Heart left ventricle (tissue), 16 donors: ENCODE data around the gene CYB5D1. TPM values are rescaled to one million over a fixed set of nuclear protein-coding genes. Genes with fewer than 3 reads are reported as not detected.
A peak's percentile ranks its signal among the peaks of the same experiment; 100 is the strongest.

ENCODE experiments used
- ATAC-seq, 4 donors: fragments of 200-7000 bp; cut with Tn5 transposase; one replicate each; pipeline ENCODE4 v1.9.1; 2020 to 2022; ENCODE audit warnings: moderate library complexity in 4 of 4, mild to moderate bottlenecking in 3 of 4, moderate number of reproducible peaks in 1 of 4
- DNase-seq, 5 donors: peaks; one replicate each; pipeline ENCODE4 v3.0.0-alpha.2; 2020
- H3K27ac ChIP-seq, 12 donors: fragments of 200-600 bp; sonication (generic) in 4 of 12; one replicate each; pipeline versions ENCODE4 v1.5.0 to v1.8.0; 2016 to 2022; ENCODE audit warnings: mild to moderate bottlenecking in 2 of 12
- H3K27me3 ChIP-seq, 9 donors: fragments of 200-600 bp; sonication (generic) in 2 of 9; one replicate each; pipeline versions ENCODE4 v1.5.1 to v1.8.0; 2016 to 2022; ENCODE audit warnings: mild to moderate bottlenecking in 3 of 9
- H3K36me3 ChIP-seq, 9 donors: fragments of 200-600 bp; sonication (generic) in 2 of 9; one replicate each; pipeline versions ENCODE4 v1.5.0 to v1.8.0; 2018 to 2022; ENCODE audit warnings: mild to moderate bottlenecking in 2 of 9
- H3K4me1 ChIP-seq, 12 donors: fragments of 200-600 bp; sonication (generic) in 4 of 12; one replicate each; pipeline versions ENCODE4 v1.5.0 to v1.8.0; 2016 to 2022; ENCODE audit warnings: mild to moderate bottlenecking in 3 of 12
- H3K4me3 ChIP-seq, 12 donors: fragments of 200-600 bp; sonication (generic) in 4 of 12; one replicate each; pipeline versions ENCODE4 v1.5.0 to v1.8.0; 2017 to 2022; ENCODE audit warnings: mild to moderate bottlenecking in 9 of 12, moderate library complexity in 4 of 12
- H3K9me3 ChIP-seq, 12 donors: fragments of 200-600 bp; sonication (generic) in 4 of 12; one replicate each; pipeline versions ENCODE4 v1.5.0 to v1.8.0; 2016 to 2022; ENCODE audit warnings: mild to moderate bottlenecking in 1 of 12
- CTCF ChIP-seq, 12 donors: fragments of 200-600 bp; sonication (generic) in 4 of 12; IDR thresholded peaks; one replicate each; pipeline versions ENCODE4 v1.5.0 to v1.8.0; 2018 to 2022; ENCODE audit warnings: antibody characterized with exemption in 12 of 12, mild to moderate bottlenecking in 5 of 12
- POLR2A ChIP-seq, 2 donors: fragments of 450-650 bp; IDR thresholded peaks; one replicate each; pipeline ENCODE4 v1.6.1; 2017; ENCODE audit warnings: antibody characterized with exemption in 2 of 2, mild to moderate bottlenecking in 2 of 2, moderate library complexity in 2 of 2
- WGBS, 4 donors: extraction: QIAGEN DNeasy Blood & Tissue Kit in 2 of 4; methylation state at CpG; one replicate each; pipeline versions ENCODE4 v1.1.5 to v1.1.7; 2013 to 2018; 5-methylcytosine and 5-hydroxymethylcytosine counted together
- intact Hi-C, 10 donors: fragments of 100-400 bp; cut with DNase I; formaldehyde crosslinking; loops; one replicate each; pipeline versions ENCODE4 v1.11.1 to v1.14.2; 2022
- polyA plus RNA-seq, 2 donors: library from polyadenylated mRNA; stranded (reverse); fragments of 200-250 nt; gene quantifications; one replicate each; pipeline ENCODE4 v1.2.3, GENCODE V29; 2013
- total RNA-seq, 9 donors: library from RNA; depleted of rRNA in 2 of 9; stranded (reverse); fragments of >200 nt in 2 of 9; fragmentation: NEBNext Ultra II Directional in 3 of 9; extraction: Animal tissue kit (Norgen Biotek cat#: 25700) in 3 of 9; gene quantifications; one replicate each; pipeline versions ENCODE4 v1.1.0 to v1.2.4, GENCODE V29; 2016 to 2023
- donor health status: ischemic (EF 13 %, LVEDD 7.1; RV severe dilation, severe dysfunction).
- donor health status: healthy with polysubstance abuse.
- donor health status: DM: no; HTN: yes; CAD: no.
- donor health status: DM: no; HTN: no; CAD: no.
- donor health status: ischemic (EF 25% LVEDD 6.9; RV normal size, moderate dysfunction).
- donor health status: ischemic (EF 25% LVEDD 5.7; RV mildly dilated, moderate dysfunction).
- donor health status: healthy.
- donor health status: DM: yes; HTN: yes; CAD: no.
- donor health status: ischemic (EF 35%, LVEDD 5.7; RV mildly dilated, moderate dysfunction).
- donor health status: nonischemic (EF 11% LVEDD 7.7; RV severe dilation, severe dysfunction).
- donor health status: DM: yes; HTN: yes; CAD: no.
- donor health status: PGD.
- donor health status: ischemic (EF 29% LVEDD 5.4; RV normal size, mild dysfunction).
- donor health status: nonischemic (EF 23%, LVEDD 6.1; RV moderate dilation, normal function).

The CYB5D1 gene
- total and polyA plus RNA-seq, 11 donors = 9.3 to 20.4 (median 15.5) TPM

- TF ChIP-seq CTCF (IDR thresholded peaks at IDR 0.05) = no peak
- TF ChIP-seq POLR2A (IDR thresholded peaks at IDR 0.05) = no peak
- ATAC-seq = peak in 1 of 4 donors; percentile 8
- Histone ChIP-seq H3K4me1 (no peaks in the 10 kb centered on the region), H3K9me3 (no peaks in the 10 kb centered on the region), H3K4me3 (no peak overlapping the region), H3K36me3 (no peaks in the 10 kb centered on the region), H3K27ac (no peak overlapping the region), H3K27me3 (no peaks in the 10 kb centered on the region)
- DNase-seq = no peak
- WGBS, 4 donors = 85 to 87% (median 87%) methylated on average over 26 to 27 of the region's 27 CpGs
- intact Hi-C loops = loop anchor here in 4 of 10 donors (5.0 to 10.0 kb wide), 3 partner anchors 33 to 216 kb away; partner anchors contain the start of gene ALOX15B (in 1 of the 4)
Observed at GRCh38 chr17:7818746-7819645, 38.8 kb upstream of the CYB5D1 start.

GRCh38 chr17:7820231-7820630, 37.6 kb upstream of the CYB5D1 start:
- no peak for DNase-seq
- Histone ChIP-seq H3K4me1 (no peaks in the 10 kb centered on the region), H3K4me3 (no peak overlapping the region), H3K9me3 (no peaks in the 10 kb centered on the region), H3K27ac (no peak overlapping the region), H3K36me3 (no peaks in the 10 kb centered on the region), H3K27me3 (no peaks in the 10 kb centered on the region)
- TF ChIP-seq CTCF (IDR thresholded peaks at IDR 0.05) (no peak), POLR2A (IDR thresholded peaks at IDR 0.05) (no peak)
- intact Hi-C loops = loop anchor here in 9 of 10 donors (5.0 to 10.0 kb wide), 10 partner anchors 37 to 237 kb away; partner anchors contain the start of genes CYB5D1 (in 1 of the 9), NAA38 (in 1 of the 9) and TMEM88 (in 1 of the 9)
- 84 to 87% (median 86%) methylated on average over 5 of the region's 5 CpGs for WGBS, 4 donors
- no peak for ATAC-seq

- intact Hi-C loops = loop anchor here in 9 of 10 donors (1.0 to 10.0 kb wide), 15 partner anchors 29 to 235 kb away; partner anchors contain the start of genes CYB5D1 (in 1 of the 9), NAA38 (in 1 of the 9) and TMEM88 (in 1 of the 9)
- H3K4me1 ChIP-seq = no peaks in the 10 kb centered on the region
- DNase-seq = no peak
- H3K9me3 ChIP-seq = no peaks in the 10 kb centered on the region
- no peaks in the 10 kb centered on the region for H3K36me3 ChIP-seq
- H3K4me3 ChIP-seq = no peak overlapping the region
- TF ChIP-seq POLR2A (IDR thresholded peaks at IDR 0.05) = no peak
- no peak overlapping the region for H3K27ac ChIP-seq
- no peak for ATAC-seq
- no peaks in the 10 kb centered on the region for H3K27me3 ChIP-seq
- 74 to 81% (median 78%) methylated on average over 14 of the region's 14 CpGs for whole genome bisulfite sequencing, 4 donors
Observed at GRCh38 chr17:7822126-7822525, 35.7 kb upstream of the CYB5D1 start.

- no peak overlapping the region for H3K27ac ChIP-seq
- no peak overlapping the region for H3K4me3 ChIP-seq
- WGBS, 4 donors = 89 to 92% (median 90%) methylated on average over 20 of the region's 20 CpGs
- ATAC-seq (no peak), DNase-seq (no peak)
- no peaks in the 10 kb centered on the region for H3K9me3 ChIP-seq
- TF ChIP-seq POLR2A (IDR thresholded peaks at IDR 0.05) = no peak
- no peak for TF ChIP-seq CTCF (IDR thresholded peaks at IDR 0.05)
- no peaks in the 10 kb centered on the region for H3K36me3 ChIP-seq
- no peaks in the 10 kb centered on the region for H3K4me1 ChIP-seq
- intact Hi-C loops = loop anchor here in 9 of 10 donors (2.0 to 10.0 kb wide), 15 partner anchors 29 to 234 kb away; partner anchors contain the start of genes CYB5D1 (in 1 of the 9), NAA38 (in 1 of the 9) and TMEM88 (in 1 of the 9)
- H3K27me3 ChIP-seq = no peaks in the 10 kb centered on the region
Observed at GRCh38 chr17:7823581-7824001, 34.2 kb upstream of the CYB5D1 start.
